EL (cell line): Measurements from ENCODE around the gene SLC44A3.
A peak's percentile ranks its signal among the peaks of the same experiment; 100 is the strongest.

Source experiments
- DNase-seq: peaks from one replicate; pipeline ENCODE4 v3.0.0-alpha.2; 2016

Gene SLC44A3

DNA sequence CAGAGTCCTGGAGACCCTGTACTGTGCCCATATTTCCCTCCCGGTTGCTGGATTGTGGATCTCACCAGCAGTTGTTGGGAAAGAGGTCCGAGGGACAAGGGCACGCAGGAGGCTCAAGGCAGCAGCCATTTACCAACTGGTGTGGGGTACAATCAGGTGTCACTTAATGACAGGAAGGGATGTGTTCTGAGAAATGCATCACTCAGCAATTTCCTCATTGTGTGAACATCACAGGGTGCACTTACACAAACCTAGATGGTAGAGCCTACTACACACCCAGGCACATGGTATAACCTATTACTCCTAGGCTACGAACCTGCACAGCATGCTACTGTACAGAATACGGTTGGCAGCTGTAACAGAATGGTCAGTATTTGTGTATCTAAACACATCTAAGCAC, 20.7 kb downstream of the SLC44A3 start:
- no peak for DNase-seq

- DNase-seq = no peak
These were observed 23.3 kb downstream of the SLC44A3 start for GRCh38 chr1:94843430-94843829.

- DNase-seq = no peak
These were observed 23.7 kb downstream of the SLC44A3 start for GRCh38 chr1:94843846-94844245.

GRCh38 chr1:94846308-94846707, 26.2 kb downstream of the SLC44A3 start:
- DNase-seq = no peak

DNA sequence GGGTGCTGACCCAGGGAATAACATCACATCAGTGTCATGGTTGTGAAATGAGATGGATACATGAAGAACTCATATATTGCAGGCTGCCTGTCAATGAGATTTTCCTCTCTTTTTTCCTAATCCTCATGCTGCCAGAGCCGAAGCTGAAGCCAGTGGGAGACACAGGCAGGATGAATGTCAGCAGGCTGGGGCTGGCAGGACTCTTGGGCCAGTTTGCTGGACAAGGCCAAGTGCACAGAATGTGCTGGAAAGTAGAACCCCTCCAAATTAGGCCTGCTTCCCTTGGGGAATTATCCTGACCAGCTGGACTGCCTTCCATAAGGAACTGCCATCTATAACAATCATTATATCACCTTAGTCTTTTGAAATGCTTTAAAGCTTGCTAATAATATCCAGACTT, 31.4 kb downstream of the SLC44A3 start:
- no peak for DNase-seq

DNA sequence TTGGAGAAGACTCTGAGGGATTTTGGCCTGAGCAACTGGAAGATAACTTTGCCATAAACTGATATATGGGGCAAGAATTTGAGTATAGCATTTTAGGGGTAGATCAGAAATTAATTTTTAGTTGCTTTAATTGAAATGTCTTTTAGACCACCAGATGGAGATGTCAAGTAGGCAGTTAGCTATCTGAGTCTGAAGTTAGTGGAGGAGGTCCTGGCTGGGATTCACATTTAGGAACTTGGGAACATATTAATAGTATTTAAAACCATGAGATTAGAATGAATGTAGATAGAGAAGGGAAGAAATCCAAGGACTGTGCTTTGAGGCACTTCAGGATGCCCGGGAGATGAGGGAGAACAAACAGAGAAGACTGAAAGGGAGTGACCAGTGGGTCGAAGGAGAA, 32.6 kb downstream of the SLC44A3 start:
- DNase-seq = no peak

DNA sequence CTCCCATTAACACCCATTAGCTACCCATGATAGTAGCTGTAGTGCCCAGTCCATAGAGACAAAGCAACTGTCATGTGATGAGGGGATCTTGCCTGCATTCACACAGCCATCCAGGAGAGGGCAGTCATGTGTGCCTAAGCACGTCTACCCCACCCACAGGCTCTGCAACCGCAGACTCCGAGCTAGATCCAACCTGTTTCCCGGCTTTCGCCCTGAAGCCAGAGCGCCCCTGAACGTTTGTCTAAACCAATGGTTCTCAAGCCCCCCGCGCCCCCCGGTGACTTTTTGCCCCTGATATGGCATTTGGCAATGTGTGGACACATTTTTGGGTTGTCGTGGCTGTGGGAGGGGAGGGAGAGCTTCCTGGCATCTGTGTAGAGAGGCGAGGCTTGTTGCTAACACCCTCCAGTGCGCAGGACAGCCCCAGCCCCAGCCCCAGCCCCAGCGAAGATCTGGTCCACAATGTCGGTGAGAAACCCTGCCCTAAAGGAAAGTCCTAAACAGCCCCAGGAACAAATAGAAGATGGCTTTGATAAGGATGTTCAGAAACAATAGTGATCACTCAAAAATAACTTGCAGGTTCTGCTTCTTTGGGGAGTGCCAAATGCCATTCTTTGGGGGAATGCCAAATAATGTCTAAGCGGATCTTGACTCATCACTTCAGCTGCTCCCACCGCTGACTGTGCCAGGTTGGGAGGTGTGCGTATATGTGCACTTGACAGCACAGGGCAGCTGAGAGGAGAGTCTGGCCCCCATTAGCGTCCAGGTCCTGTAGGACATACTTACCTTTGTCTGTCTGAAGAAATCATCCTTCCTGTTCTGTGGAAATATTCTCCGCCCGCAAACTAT, 34.5 kb downstream of the SLC44A3 start:
- DNase-seq = peak; percentile 92

DNA sequence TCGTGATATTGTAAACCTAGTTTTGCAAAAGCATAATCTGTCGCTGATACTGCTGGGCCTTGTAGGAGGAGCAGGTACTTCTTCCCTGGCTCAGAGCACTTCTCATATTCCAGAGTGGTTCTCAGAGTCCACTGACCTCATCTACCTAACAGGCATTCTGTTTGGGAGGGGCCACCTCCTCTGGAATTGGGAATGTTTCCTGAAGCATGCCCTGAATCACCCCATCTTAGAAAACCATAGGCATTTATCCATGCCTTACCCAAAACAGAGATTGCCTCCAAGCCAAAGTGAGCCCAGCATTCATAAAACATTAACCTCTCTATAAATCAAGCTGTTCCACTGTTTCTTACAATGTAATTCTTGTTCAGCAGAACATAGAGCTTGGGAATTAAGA, 35.1 kb downstream of the SLC44A3 start:
- no peak for DNase-seq

GRCh38 chr1:94856004-94856403, 35.8 kb downstream of the SLC44A3 start:
- DNase-seq = no peak

- DNase-seq = no peak
These were observed 36.7 kb downstream of the SLC44A3 start for GRCh38 chr1:94856868-94857267.

DNA sequence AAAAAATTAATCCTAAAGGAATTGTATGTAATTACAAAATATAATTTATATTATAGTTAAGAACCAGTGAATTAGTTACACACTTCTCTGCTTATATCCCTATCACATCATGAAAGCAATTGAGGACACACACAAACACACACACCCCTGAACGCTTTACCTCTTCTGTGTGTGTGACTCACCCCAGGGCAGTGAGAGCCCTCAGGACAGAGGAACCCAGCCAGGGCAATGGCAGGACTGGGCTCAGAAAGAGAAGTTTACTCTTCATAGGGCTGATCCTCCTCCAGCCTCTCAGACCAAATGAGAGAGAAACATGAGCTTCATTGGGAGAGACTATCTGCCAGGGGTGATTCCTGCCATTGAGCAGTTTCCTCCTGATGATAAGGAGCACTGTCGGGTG, 38.1 kb downstream of the SLC44A3 start:
- peak; percentile 58 for DNase-seq

DNA sequence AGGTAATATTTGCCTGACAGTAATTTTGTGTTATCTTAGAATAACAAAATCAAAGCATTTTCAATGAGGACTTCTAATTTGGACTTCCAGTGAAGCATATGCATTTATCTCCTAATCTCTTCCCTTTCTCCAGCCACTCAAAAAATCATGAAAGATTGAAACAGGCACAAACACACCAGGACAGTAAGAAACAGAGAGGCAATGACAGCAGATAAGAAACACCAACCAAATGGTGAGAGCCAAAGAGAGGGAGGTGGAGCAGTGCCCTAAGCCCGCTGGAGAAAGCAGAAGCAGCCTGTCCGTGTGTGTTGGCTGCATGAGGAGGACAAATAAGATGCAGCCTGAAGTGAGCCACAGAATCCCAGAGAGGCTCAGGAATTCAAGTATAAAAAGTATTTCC, 39.0 kb downstream of the SLC44A3 start:
- no peak for DNase-seq

DNA sequence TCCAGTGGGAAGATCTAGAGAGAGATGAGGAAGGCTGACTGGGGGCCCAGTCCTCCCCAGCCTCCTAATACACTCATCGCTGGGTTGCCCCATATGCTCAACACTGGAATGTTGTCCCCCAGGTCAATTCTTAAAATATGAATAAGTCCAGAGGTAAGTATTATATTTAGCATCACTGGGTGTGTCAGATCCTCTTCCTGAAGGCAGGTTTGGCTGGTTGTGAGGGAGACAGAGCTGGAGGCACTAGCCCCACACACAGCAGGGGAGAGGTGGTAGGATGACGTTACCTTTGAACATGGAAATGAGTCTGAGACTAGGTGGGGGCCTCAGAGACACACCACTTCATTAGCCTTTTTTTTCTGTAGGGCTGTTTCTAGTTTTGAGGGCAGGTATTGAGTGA, 42.6 kb downstream of the SLC44A3 start:
- DNase-seq = no peak

GRCh38 chr1:94863297-94863911, 43.2 kb downstream of the SLC44A3 start:
- peak; percentile 47 for DNase-seq

DNA sequence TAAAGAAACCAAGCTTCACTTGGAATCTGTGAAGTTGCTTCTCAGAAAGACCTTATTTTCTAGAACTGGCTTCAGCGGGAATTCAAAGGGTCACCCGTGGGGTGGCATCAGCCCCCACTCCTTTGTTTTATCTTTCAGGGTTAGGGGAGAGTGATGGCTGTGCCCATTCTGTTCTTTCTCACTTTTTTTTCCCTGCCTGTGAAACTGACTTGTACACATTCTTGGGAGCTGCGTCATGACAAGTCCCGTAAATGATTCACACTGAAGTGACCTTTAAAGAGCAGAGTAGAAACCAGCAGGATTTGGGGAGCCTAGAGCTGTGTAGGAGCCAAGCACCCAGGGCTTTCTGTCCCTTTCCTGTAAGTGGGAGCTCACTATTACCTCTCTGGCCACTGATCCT, 43.8 kb downstream of the SLC44A3 start:
- peak; percentile 95 for DNase-seq

- peak; percentile 25 for DNase-seq
These were observed 44.7 kb downstream of the SLC44A3 start for GRCh38 chr1:94864821-94865220.

DNA sequence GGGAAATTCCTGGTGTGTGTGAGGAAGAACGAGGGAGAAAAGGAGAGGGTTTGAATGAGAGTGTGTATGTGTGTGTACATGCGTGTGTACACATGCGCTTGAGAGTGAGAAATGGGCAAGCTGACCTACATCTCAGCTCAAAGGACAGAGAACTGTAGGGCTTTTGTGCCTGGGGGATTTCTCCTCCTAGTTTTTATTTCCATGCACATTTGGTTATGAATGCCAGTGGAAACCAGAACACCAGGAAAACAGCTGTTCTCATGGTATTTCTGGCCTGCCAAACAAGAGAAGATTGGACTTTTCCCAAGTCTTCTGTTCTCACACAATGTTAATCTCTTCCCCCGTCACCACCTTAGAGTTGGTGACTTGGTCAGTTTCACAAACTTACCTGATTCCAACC, 45.2 kb downstream of the SLC44A3 start:
- DNase-seq = peak; percentile 52

GRCh38 chr1:94866164-94866807, 46.1 kb downstream of the SLC44A3 start:
- peak; percentile 54 for DNase-seq

GRCh38 chr1:94871031-94871430, 50.9 kb downstream of the SLC44A3 start:
- peak; percentile 45 for DNase-seq

- no peak for DNase-seq
These were observed 52.8 kb downstream of the SLC44A3 start for GRCh38 chr1:94872771-94873495.

GRCh38 chr1:94873520-94874351, 53.6 kb downstream of the SLC44A3 start:
- DNase-seq = no peak

GRCh38 chr1:94874423-94874822, 54.3 kb downstream of the SLC44A3 start:
- no peak for DNase-seq
